ENCODE results near the gene RAB7A. TPM values are rescaled to one million over a fixed set of nuclear protein-coding genes. Genes with fewer than 3 reads are reported as not detected.

The RAB7A gene
- total RNA-seq, 1 donor from 2014 or later: 298 TPM

GRCh38 chr3:128781164-128781563 is 55.2 kb downstream of the RAB7A start:
- no peak for DNase-seq
- Mint-ChIP-seq H3K27me3 (ENCODE audit: unreplicated experiment) (peaks cover 7% of the 10 kb centered on the region), H3K4me1 (ENCODE audit: low read depth, unreplicated experiment) (peaks cover 47% of the 10 kb centered on the region), H3K36me3 (ENCODE audit: unreplicated experiment) (peaks cover 5% of the 10 kb centered on the region), H3K4me3 (ENCODE audit: unreplicated experiment) (no peak overlapping the region), H3K9me3 (ENCODE audit: unreplicated experiment) (peaks cover 4% of the 10 kb centered on the region), H3K27ac (ENCODE audit: unreplicated experiment) (peak overlapping the region; percentile 62)
- no peak for TF ChIP-seq CTCF (IDR thresholded peaks at IDR 0.05; ENCODE audit: partially characterized antibody, unreplicated experiment)

- no peak for TF ChIP-seq CTCF (IDR thresholded peaks at IDR 0.05; ENCODE audit: partially characterized antibody, unreplicated experiment)
- H3K4me3 Mint-ChIP-seq (ENCODE audit: unreplicated experiment): no peak overlapping the region
- H3K9me3 Mint-ChIP-seq (ENCODE audit: unreplicated experiment): peaks cover 4% of the 10 kb centered on the region
- H3K27me3 Mint-ChIP-seq (ENCODE audit: unreplicated experiment): peaks cover 7% of the 10 kb centered on the region
- no peak overlapping the region for H3K27ac Mint-ChIP-seq (ENCODE audit: unreplicated experiment)
- peaks cover 59% of the 10 kb centered on the region for H3K4me1 Mint-ChIP-seq (ENCODE audit: low read depth, unreplicated experiment)
- H3K36me3 Mint-ChIP-seq (ENCODE audit: unreplicated experiment): peaks cover 5% of the 10 kb centered on the region
- no peak for DNase-seq
These were observed 56.5 kb downstream of the RAB7A start for GRCh38 chr3:128782282-128783146.

GRCh38 chr3:128783774-128784173 is 57.8 kb downstream of the RAB7A start:
- no peak for DNase-seq
- TF ChIP-seq CTCF (IDR thresholded peaks at IDR 0.05; ENCODE audit: partially characterized antibody, unreplicated experiment): no peak
- Mint-ChIP-seq H3K27me3 (ENCODE audit: unreplicated experiment) (peaks cover 7% of the 10 kb centered on the region), H3K9me3 (ENCODE audit: unreplicated experiment) (peaks cover 6% of the 10 kb centered on the region), H3K4me3 (ENCODE audit: unreplicated experiment) (no peak overlapping the region), H3K4me1 (ENCODE audit: low read depth, unreplicated experiment) (peaks cover 59% of the 10 kb centered on the region), H3K27ac (ENCODE audit: unreplicated experiment) (no peak overlapping the region), H3K36me3 (ENCODE audit: unreplicated experiment) (peaks cover 5% of the 10 kb centered on the region)

GRCh38 chr3:128784232-128784631 is 58.2 kb downstream of the RAB7A start:
- Mint-ChIP-seq H3K36me3 (ENCODE audit: unreplicated experiment) (peaks cover 5% of the 10 kb centered on the region), H3K4me3 (ENCODE audit: unreplicated experiment) (peak overlapping the region; percentile 1), H3K4me1 (ENCODE audit: low read depth, unreplicated experiment) (peaks cover 58% of the 10 kb centered on the region), H3K27ac (ENCODE audit: unreplicated experiment) (peak overlapping the region; percentile 49), H3K9me3 (ENCODE audit: unreplicated experiment) (peaks cover 6% of the 10 kb centered on the region), H3K27me3 (ENCODE audit: unreplicated experiment) (peaks cover 7% of the 10 kb centered on the region)
- peak; percentile 85 for DNase-seq
- peak; percentile 51 for TF ChIP-seq CTCF (IDR thresholded peaks at IDR 0.05; ENCODE audit: partially characterized antibody, unreplicated experiment)

- H3K4me3 Mint-ChIP-seq (ENCODE audit: unreplicated experiment): no peak overlapping the region
- DNase-seq: no peak
- H3K9me3 Mint-ChIP-seq (ENCODE audit: unreplicated experiment): peaks cover 6% of the 10 kb centered on the region
- H3K27me3 Mint-ChIP-seq (ENCODE audit: unreplicated experiment): peaks cover 7% of the 10 kb centered on the region
- no peak overlapping the region for H3K27ac Mint-ChIP-seq (ENCODE audit: unreplicated experiment)
- H3K36me3 Mint-ChIP-seq (ENCODE audit: unreplicated experiment): peaks cover 5% of the 10 kb centered on the region
- TF ChIP-seq CTCF (IDR thresholded peaks at IDR 0.05; ENCODE audit: partially characterized antibody, unreplicated experiment): no peak
- peaks cover 55% of the 10 kb centered on the region for H3K4me1 Mint-ChIP-seq (ENCODE audit: low read depth, unreplicated experiment)
These were observed 58.9 kb downstream of the RAB7A start for GRCh38 chr3:128784843-128785242.

Measured in glutamatergic neuron (in vitro differentiated cells).